Neuronal stem cell (in vitro differentiated cells): Measurements from ENCODE around the gene XYLT1.

ENCODE experiments used
- DNase-seq: peaks from one replicate; pipeline ENCODE4 v3.0.0-alpha.2; 2013; ENCODE audit warnings: low spot score
- H2AFZ ChIP-seq: one replicate; pipeline ENCODE4 v1.6.1; 2013; ENCODE audit warnings: mild to moderate bottlenecking, low read length, inconsistent platforms
- H2AK5ac ChIP-seq: 2 replicates; pipeline ENCODE4 v1.6.1; 2013; ENCODE audit warnings: low read depth, mild to moderate bottlenecking, inconsistent platforms, low read length, moderate library complexity, mixed read lengths
- H2BK120ac ChIP-seq: 2 replicates; pipeline ENCODE4 v1.6.1; 2013; ENCODE audit warnings: low read depth, mild to moderate bottlenecking, inconsistent platforms, low read length, moderate library complexity, mixed read lengths
- H2BK12ac ChIP-seq: one replicate; pipeline ENCODE4 v1.6.1; 2013; ENCODE audit warnings: low read length, inconsistent platforms
- H2BK15ac ChIP-seq: 2 replicates; pipeline ENCODE4 v1.6.1; 2013; ENCODE audit warnings: mild to moderate bottlenecking, low read length, inconsistent platforms, mixed read lengths
- H2BK5ac ChIP-seq: one replicate; pipeline ENCODE4 v1.6.1; 2013; ENCODE audit warnings: inconsistent platforms, mild to moderate bottlenecking, low read length, moderate library complexity
- H3K14ac ChIP-seq: one replicate; pipeline ENCODE4 v1.6.1; 2013; ENCODE audit warnings: low read length, inconsistent platforms
- H3K18ac ChIP-seq: 2 replicates; pipeline ENCODE4 v1.6.1; 2013; ENCODE audit warnings: low read length, inconsistent platforms
- H3K23ac ChIP-seq: 2 replicates; pipeline ENCODE4 v1.6.1; 2013; ENCODE audit warnings: low read depth, mild to moderate bottlenecking, mixed read lengths, low read length, inconsistent platforms; ENCODE audit not compliant: poor library complexity
- H3K27ac ChIP-seq: replicated peaks from 3 replicates; pipeline ENCODE4 v1.5.1; 2013; ENCODE audit warnings: low read length, inconsistent platforms
- H3K27me3 ChIP-seq, 3 experiments: 2 replicates each; pipeline ENCODE4 v1.6.1; 2013; ENCODE audit warnings: low read length in 3 of 3, mild to moderate bottlenecking in 2 of 3, inconsistent platforms in 1 of 3, low read depth in 1 of 3, mixed read lengths in 1 of 3, moderate library complexity in 1 of 3; ENCODE audit not compliant: control insufficient read depth in 3 of 3, insufficient read depth in 3 of 3
- H3K36me3 ChIP-seq, 2 donors: replicated peaks in 1 of 2; 2 replicates each; pipeline ENCODE4 v1.6.1; 2013; ENCODE audit warnings: low read length in 2 of 2; ENCODE audit not compliant: control insufficient read depth in 2 of 2, insufficient read depth in 2 of 2
- H3K4ac ChIP-seq: 2 replicates; pipeline ENCODE4 v1.6.1; 2013; ENCODE audit warnings: inconsistent platforms, mild to moderate bottlenecking, low read length, moderate library complexity
- H3K4me1 ChIP-seq, 2 donors: 1 replicate in 1 of 2; 2 replicates in 1 of 2; pipeline ENCODE4 v1.6.1; 2013; ENCODE audit warnings: low read length in 2 of 2, low read depth in 1 of 2; ENCODE audit not compliant: control insufficient read depth in 2 of 2, insufficient read depth in 1 of 2
- H3K4me2 ChIP-seq: one replicate; pipeline ENCODE4 v1.6.1; 2013; ENCODE audit warnings: mild to moderate bottlenecking, low read length, inconsistent platforms; ENCODE audit not compliant: insufficient read depth, poor library complexity, severe bottlenecking
- H3K4me3 ChIP-seq, 2 donors: 2 replicates each; pipeline ENCODE4 v1.5.1; 2013; ENCODE audit warnings: low read length in 2 of 2, mild to moderate bottlenecking in 2 of 2, inconsistent platforms in 1 of 2, moderate library complexity in 1 of 2
- H3K79me1 ChIP-seq: one replicate; pipeline ENCODE4 v1.6.1; 2013; ENCODE audit warnings: low read depth, mild to moderate bottlenecking, inconsistent platforms, low read length, moderate library complexity
- H3K9ac ChIP-seq: one replicate; pipeline ENCODE4 v1.6.1; 2013; ENCODE audit warnings: mild to moderate bottlenecking, low read depth, low read length, inconsistent platforms; ENCODE audit not compliant: poor library complexity
- H3K9me3 ChIP-seq, 2 donors: replicated peaks in 1 of 2; 2 replicates each; pipeline versions ENCODE3 to v1.6.1; 2013; ENCODE audit warnings: low read length in 2 of 2, mild to moderate bottlenecking in 2 of 2, inconsistent platforms in 1 of 2, low read depth in 1 of 2, mixed read lengths in 1 of 2, moderate library complexity in 1 of 2; ENCODE audit not compliant: control insufficient read depth in 2 of 2, insufficient read depth in 1 of 2
- H4K8ac ChIP-seq: one replicate; pipeline ENCODE4 v1.6.1; 2013; ENCODE audit warnings: low read depth, mild to moderate bottlenecking, inconsistent platforms, low read length, moderate library complexity
- H4K91ac ChIP-seq: one replicate; pipeline ENCODE4 v1.6.1; 2013; ENCODE audit warnings: low read length, low read depth, mild to moderate bottlenecking, inconsistent platforms; ENCODE audit not compliant: poor library complexity
- WGBS, 2 donors: extraction: QIAGEN DNeasy Blood & Tissue Kit; methylation state at CpG; one replicate each; pipeline ENCODE4 v1.1.7; 2013; ENCODE audit warnings: missing lambda C conversion rate in 2 of 2, mixed read lengths in 1 of 2; ENCODE audit not compliant: insufficient read length in 2 of 2, insufficient replicate concordance in 1 of 2; ENCODE audit errors: extremely low coverage in 2 of 2; 5-methylcytosine and 5-hydroxymethylcytosine counted together

Gene XYLT1

GRCh38 chr16:17246268-17246885 lies 224.4 kb downstream of the XYLT1 start:
- Histone ChIP-seq H4K91ac (no peak overlapping the region), H3K4ac (no peak overlapping the region), H2BK15ac (no peak overlapping the region), H3K27me3 (no peaks in the 10 kb centered on the region), H2BK120ac (no peak overlapping the region), H3K4me3 (no peak overlapping the region), H2BK12ac (no peak overlapping the region), H3K18ac (no peak overlapping the region), H3K36me3 (no peaks in the 10 kb centered on the region), H3K79me1 (no peaks in the 10 kb centered on the region), H2AFZ (no peak overlapping the region), H2BK5ac (no peak overlapping the region), H3K14ac (no peak overlapping the region), H3K9me3 (no peaks in the 10 kb centered on the region), H3K23ac (no peak overlapping the region), H2AK5ac (no peak overlapping the region), H3K4me1 (peaks cover 0 to 3% of the 10 kb centered on the region in 2 donors), H3K4me2 (no peak overlapping the region), H3K27ac (no peak overlapping the region), H4K8ac (no peak overlapping the region), H3K9ac (no peak overlapping the region)
- no CpG with 5 or more reads among the region's 8 CpGs for WGBS, 2 donors
- no peak for DNase-seq

- H2BK12ac ChIP-seq = no peak overlapping the region
- H3K27ac ChIP-seq = no peak overlapping the region
- H3K4ac ChIP-seq = no peak overlapping the region
- H2BK5ac ChIP-seq = no peak overlapping the region
- H3K9me3 ChIP-seq = no peaks in the 10 kb centered on the region
- no peaks in the 10 kb centered on the region for H3K36me3 ChIP-seq
- no peak for DNase-seq
- no peak overlapping the region for H3K23ac ChIP-seq
- H3K18ac ChIP-seq = no peak overlapping the region
- no peak overlapping the region for H4K91ac ChIP-seq
- H3K14ac ChIP-seq = no peak overlapping the region
- no peaks in the 10 kb centered on the region for H3K79me1 ChIP-seq
- H2AFZ ChIP-seq = no peak overlapping the region
- no peak overlapping the region for H3K4me2 ChIP-seq
- no peak overlapping the region for H3K9ac ChIP-seq
- no peak overlapping the region for H2AK5ac ChIP-seq
- no peak overlapping the region for H4K8ac ChIP-seq
- no peak overlapping the region for H2BK15ac ChIP-seq
- no peaks in the 10 kb centered on the region for H3K27me3 ChIP-seq
- no CpG with 5 or more reads among the region's 6 CpGs for WGBS, 2 donors
- no peak overlapping the region for H2BK120ac ChIP-seq
- peaks cover 0 to 3% of the 10 kb centered on the region in 2 donors for H3K4me1 ChIP-seq
- H3K4me3 ChIP-seq = no peak overlapping the region
Measured at GRCh38 chr16:17245776-17246175, 225.0 kb downstream of the XYLT1 start.

GRCh38 chr16:17244872-17245551 lies 225.7 kb downstream of the XYLT1 start:
- no peaks in the 10 kb centered on the region for H3K27me3 ChIP-seq
- H3K4me1 ChIP-seq = peaks cover 0 to 3% of the 10 kb centered on the region in 2 donors
- H4K8ac ChIP-seq = no peak overlapping the region

GRCh38 chr16:17241264-17241835 lies 229.4 kb downstream of the XYLT1 start:
- H3K36me3 ChIP-seq = peaks cover 0 to 6% of the 10 kb centered on the region in 2 donors
- no peak overlapping the region for H3K23ac ChIP-seq
- no peak overlapping the region for H4K8ac ChIP-seq
- H3K14ac ChIP-seq = no peak overlapping the region
- H3K9ac ChIP-seq = no peak overlapping the region
- H3K27me3 ChIP-seq = no peaks in the 10 kb centered on the region
- no peak overlapping the region for H2BK5ac ChIP-seq
- H2AK5ac ChIP-seq = no peak overlapping the region
- no peaks in the 10 kb centered on the region for H3K4me1 ChIP-seq
- H2BK120ac ChIP-seq = no peak overlapping the region
- H3K9me3 ChIP-seq = no peaks in the 10 kb centered on the region
- no peak overlapping the region for H3K4me3 ChIP-seq
- no peak overlapping the region for H3K27ac ChIP-seq
- WGBS, 2 donors = no CpG with 5 or more reads among the region's 8 CpGs
- no peak for DNase-seq
- no peak overlapping the region for H4K91ac ChIP-seq
- no peak overlapping the region for H3K4ac ChIP-seq
- H3K79me1 ChIP-seq = no peaks in the 10 kb centered on the region
- H2BK15ac ChIP-seq = no peak overlapping the region
- no peak overlapping the region for H3K18ac ChIP-seq
- no peak overlapping the region for H2BK12ac ChIP-seq
- no peak overlapping the region for H2AFZ ChIP-seq
- no peak overlapping the region for H3K4me2 ChIP-seq

More at GRCh38 chr16:17244872-17245551, 225.7 kb downstream of the XYLT1 start:
- no peak overlapping the region for H3K18ac ChIP-seq
- no peak overlapping the region for H3K4me2 ChIP-seq
- H2BK120ac ChIP-seq = no peak overlapping the region
- no peaks in the 10 kb centered on the region for H3K9me3 ChIP-seq
- no peak overlapping the region for H2AFZ ChIP-seq
- no peak overlapping the region for H2BK15ac ChIP-seq
- no peak overlapping the region for H3K23ac ChIP-seq
- no peak overlapping the region for H2AK5ac ChIP-seq
- DNase-seq = no peak
- no peak overlapping the region for H2BK12ac ChIP-seq
- H3K4me3 ChIP-seq = no peak overlapping the region
- no CpG with 5 or more reads among the region's 9 CpGs for WGBS, 2 donors
- H3K79me1 ChIP-seq = no peaks in the 10 kb centered on the region
- no peak overlapping the region for H3K4ac ChIP-seq
- H3K9ac ChIP-seq = no peak overlapping the region
- no peaks in the 10 kb centered on the region for H3K36me3 ChIP-seq
- no peak overlapping the region for H3K27ac ChIP-seq
- H2BK5ac ChIP-seq = no peak overlapping the region
- no peak overlapping the region for H3K14ac ChIP-seq
- no peak overlapping the region for H4K91ac ChIP-seq
